Stimulated activated CD4-positive, alpha-beta T cell treated with anti-CD3 and anti-CD28 coated beads, Interleukin-2, amount 100 ng/mL, for 4 hours (primary cell): ENCODE measurements around the gene ABCC1.
"Not testable (repeated sequence)": the region's sequence is repeated elsewhere in the genome, so short reads cannot be mapped to it uniquely, and the experiment has no call there.

Source experiments
- DNase-seq: peaks from one replicate; pipeline ENCODE4 v3.0.0-alpha.2; 2020; ENCODE audit warnings: low read depth

Gene ABCC1

DNA sequence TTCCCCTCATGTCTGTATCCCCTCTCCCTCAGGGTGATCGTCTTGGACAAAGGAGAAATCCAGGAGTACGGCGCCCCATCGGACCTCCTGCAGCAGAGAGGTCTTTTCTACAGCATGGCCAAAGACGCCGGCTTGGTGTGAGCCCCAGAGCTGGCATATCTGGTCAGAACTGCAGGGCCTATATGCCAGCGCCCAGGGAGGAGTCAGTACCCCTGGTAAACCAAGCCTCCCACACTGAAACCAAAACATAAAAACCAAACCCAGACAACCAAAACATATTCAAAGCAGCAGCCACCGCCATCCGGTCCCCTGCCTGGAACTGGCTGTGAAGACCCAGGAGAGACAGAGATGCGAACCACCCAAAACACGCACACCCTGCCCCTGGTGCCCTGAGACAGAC is 191.7 kb downstream of the ABCC1 start:
- DNase-seq, result no peak

- DNase-seq, result no peak
These were observed 192.5 kb downstream of the ABCC1 start for GRCh38 chr16:16141784-16142396.

GRCh38 chr16:16143038-16143763 is 193.8 kb downstream of the ABCC1 start:
- DNase-seq, result no peak

GRCh38 chr16:16143931-16144330 is 194.5 kb downstream of the ABCC1 start:
- DNase-seq, result no peak

GRCh38 chr16:16144416-16144815 is 195.0 kb downstream of the ABCC1 start:
- no peak for DNase-seq

- DNase-seq, result no peak
These were observed 195.9 kb downstream of the ABCC1 start for GRCh38 chr16:16145286-16145685.

DNA sequence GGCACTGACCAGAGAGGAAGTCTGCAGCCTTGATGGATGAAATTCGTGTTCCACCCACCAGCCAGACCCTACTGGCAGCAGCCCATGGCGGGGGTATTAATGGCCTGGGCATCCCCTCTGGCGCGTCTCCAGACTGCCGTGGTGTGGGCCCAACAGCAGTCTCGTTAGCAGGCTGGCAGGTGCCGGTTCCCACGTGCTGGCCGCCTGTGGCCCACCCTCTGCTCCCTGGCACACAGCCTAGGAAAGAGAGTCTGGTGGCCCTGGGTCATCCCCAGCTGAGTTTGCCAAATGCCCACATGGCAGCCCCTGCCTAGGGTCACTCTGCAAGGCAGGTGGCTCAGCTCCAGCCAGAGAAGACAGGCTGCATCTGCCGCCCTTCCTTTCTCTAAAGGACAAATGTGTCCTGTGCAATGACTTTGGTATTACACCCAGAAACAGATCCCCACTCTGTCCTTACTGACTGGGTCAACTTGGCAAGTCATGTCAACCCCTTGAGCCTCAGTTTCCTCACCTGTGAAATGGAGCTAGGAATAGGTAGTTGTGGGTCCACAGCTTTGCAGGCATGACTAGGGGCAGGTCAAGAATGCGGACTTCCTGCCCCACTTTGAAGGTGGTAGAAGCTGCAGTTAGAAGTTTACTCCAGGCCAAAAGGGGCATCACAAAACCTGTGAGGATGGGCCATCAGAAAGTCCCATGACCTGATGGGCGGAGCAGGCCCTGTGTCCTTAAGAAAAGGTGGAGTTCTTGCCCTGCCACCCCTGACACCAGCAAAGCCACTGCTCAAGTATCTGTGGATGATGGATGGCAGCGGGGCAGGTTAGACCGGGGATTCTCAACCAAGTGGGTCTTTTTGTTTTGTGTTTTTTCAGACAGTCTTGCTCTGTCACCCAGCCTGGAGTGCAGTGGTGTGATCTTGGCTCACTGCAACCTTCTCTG is 197.2 kb downstream of the ABCC1 start:
- DNase-seq, result no peak

DNA sequence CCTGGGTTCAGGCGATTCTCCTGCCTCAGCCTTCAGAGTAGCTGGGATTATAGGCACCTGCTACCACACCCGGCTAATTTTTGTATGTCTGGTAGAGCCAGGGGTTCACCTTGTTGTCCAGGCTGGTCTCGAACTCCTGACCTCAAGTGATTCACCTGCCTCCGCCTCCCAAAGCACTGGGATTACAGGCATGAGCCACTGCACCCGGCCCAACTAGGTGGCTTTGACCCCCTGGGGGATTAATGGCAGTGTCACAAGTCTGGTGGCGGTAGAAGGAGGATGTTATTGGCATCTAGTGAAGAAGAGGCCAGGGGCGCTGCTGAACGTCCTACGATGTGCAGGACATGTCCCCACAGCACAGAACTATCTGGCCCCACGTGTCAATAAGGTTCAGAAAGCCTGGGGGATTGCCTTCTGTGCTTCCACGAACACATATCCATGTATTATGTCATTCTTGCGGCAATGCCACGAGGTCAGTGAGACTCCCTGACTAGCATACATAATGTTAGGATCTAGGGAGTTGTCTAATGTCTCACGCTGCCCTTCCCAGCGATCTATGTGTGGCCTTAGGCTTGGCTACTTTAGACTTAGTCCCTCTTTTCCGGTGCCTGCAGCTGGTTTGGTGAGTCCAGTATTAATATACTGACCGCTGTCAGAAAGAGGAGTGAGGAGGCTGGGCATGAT is 198.0 kb downstream of the ABCC1 start:
- DNase-seq, result no peak

GRCh38 chr16:16148000-16148599 is 198.7 kb downstream of the ABCC1 start:
- not testable (repeated sequence) for DNase-seq

DNA sequence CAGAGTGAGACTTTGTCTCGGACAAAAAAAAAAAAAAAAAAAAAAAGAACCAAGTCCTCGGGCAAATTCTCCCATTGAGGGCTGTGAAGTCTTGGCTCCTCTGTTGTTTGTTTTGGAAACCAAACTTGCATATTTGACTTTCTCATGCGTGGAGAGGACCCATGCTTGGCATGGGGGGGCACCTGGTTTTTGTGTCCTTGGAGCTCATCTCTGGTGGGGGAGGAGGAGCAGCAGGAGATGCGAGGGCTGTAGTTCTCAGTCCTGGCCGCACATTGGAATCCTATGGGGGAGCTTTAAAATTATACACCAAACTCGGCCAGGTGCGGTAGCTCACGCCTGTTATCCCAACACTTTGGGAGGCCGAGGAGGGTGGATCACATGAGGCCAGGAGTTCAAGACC is 199.3 kb downstream of the ABCC1 start:
- no peak for DNase-seq

GRCh38 chr16:16149710-16150116 is 200.3 kb downstream of the ABCC1 start:
- DNase-seq, result no peak

- DNase-seq, result no peak
These were observed 200.9 kb downstream of the ABCC1 start for GRCh38 chr16:16150117-16150877.

GRCh38 chr16:16150878-16151152 is 201.4 kb downstream of the ABCC1 start:
- no peak for DNase-seq

DNA sequence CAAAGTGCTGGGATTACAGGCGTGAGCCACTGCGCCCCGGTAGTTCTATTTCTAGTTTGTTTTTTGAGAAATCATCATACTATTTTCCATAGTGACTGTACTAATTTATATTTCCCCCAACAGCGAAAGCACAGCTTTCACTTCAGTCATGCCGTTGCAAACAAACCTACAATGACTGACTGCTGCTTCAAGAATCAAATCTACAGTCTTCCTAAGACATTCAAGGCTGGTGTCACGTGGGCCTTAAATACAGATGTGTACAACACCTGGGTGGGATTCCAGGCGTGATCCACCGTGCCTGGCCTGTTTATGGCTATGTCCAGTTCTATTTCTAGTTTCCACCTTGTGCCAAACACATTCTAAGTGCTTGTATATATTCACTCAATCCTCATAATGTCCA is 201.9 kb downstream of the ABCC1 start:
- no peak for DNase-seq

DNA sequence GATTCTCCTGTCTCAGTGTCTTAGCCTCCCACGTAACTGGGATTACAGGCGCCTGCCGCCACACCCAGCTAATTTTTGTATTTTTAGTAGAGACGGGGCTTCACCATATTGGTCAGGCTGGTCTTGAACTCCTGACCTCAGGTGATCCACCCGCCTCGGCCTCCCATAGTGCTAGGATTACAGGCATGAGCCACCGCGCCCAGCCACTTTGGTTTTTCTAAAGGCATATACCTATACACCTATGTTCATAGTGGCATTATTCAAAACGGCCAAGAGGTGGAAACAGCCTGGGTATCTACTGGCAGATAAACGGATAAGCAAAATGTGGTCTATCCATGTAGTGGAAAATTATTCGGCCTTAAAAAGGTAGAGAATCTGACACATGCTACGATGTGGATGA is 203.6 kb downstream of the ABCC1 start:
- not testable (repeated sequence) for DNase-seq

DNA sequence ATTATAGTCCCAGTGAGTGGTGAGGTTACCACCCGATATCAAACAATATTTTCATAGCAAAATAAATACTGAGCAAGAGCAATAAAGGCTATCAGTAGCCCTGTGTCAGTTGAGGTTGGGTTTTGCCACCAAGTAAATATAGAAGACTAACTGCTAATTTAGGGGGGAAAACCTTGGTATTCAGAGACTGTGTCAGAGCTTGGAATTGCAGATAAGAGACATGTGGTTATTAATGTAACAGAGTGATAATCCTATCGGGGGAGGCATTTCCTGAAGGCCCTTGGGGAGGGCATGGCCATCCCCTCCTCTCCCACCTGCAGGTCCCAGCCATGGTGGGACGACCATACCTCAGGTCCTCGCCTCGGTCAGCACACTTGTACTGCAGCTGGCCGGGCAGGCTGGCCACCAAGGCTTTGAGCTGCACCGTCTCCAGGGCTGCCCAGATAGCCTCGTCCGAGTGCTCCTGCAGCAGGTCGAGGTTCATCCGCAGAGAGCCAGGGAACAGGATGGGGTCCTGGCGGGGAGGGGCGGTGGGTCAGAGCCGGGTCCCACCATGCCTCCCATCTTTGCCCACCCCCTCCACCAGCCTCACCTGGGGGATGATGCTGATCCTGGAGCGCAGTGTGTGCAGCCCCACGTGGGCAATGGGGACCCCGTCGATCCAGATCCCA is 205.0 kb downstream of the ABCC1 start:
- DNase-seq, result no peak

- DNase-seq, result no peak
These were observed 205.8 kb downstream of the ABCC1 start for GRCh38 chr16:16155234-16155633.

GRCh38 chr16:16157166-16157565 is 207.8 kb downstream of the ABCC1 start:
- no peak for DNase-seq

DNA sequence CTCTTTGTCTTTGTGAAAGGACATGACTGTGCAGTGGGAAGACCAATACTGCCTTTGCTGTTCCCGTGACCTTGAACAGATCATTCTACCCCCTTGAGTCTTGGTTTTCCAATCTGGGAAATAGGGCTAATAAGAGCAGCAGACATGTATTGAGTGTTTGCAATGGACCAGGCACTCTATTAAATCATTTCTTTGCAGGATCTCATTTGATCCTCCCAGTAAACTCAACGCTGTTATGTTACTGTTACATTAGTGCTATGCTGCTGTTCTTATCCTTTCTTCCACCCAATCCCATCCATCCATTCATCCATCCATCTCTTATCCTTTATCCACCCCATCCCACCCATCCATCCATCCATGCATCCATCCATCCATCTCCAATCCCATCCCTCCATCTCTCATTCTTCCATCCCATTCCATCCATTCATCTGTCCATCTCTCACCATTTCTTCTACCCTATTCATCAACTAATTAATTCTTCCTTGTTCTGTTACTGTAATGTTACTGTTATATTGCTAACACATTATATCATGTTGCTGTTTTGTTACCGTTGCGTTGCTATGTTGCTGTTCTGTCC is 208.8 kb downstream of the ABCC1 start:
- DNase-seq, result no peak

DNA sequence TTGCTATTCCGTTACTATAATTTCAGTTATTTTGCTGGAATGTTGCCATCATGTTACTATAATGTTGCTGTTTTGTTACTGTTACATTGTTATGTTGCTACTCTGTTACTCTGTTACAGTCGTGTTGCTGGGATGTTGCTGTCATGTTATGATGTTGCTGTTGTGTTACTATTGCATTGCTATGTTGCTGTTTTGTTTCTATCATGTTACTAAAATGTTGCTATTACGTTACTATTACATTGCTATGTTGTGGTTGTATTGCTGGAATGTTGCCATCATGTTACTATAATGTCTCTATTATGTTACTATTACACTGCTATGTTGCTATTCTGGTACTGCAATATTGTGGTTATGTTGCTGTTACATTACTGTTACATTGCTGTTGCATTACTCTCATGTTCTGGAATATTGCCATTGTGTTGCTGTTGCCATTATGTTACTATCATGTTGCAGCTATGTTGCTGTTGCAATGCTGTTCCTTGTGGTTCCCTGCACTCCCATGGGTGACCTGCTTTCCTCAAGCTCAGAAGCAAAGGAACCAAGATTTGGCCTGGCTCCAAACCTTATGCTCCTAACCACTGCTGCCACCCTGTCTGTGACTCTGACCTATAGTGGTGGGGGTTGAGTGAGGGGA is 209.4 kb downstream of the ABCC1 start:
- no peak for DNase-seq
